Adrenal gland (tissue), 12 donors: ENCODE data around the gene CHST8. TPM values are rescaled to one million over a fixed set of nuclear protein-coding genes. Genes with fewer than 3 reads are reported as not detected.

ENCODE experiments used
- DNase-seq, 7 donors: peaks; one replicate each; pipeline ENCODE4 v3.0.0-alpha.2; 2019 to 2020
- H3K27ac ChIP-seq, 5 donors: fragments of 200-600 bp; sonication (generic) in 4 of 5; 1 replicate in 3 of 5; 2 replicates in 2 of 5; pipeline versions ENCODE4 v1.5.1 to v1.8.0; 2016 to 2020; ENCODE audit warnings: mild to moderate bottlenecking in 1 of 5
- H3K27me3 ChIP-seq: fragments of 200-600 bp; 2 replicates; pipeline ENCODE4 v1.8.0; 2021
- H3K36me3 ChIP-seq, 2 donors: fragments of 200-600 bp; replicated peaks in 1 of 2; 1 replicate in 1 of 2; 2 replicates in 1 of 2; pipeline versions ENCODE4 v1.5.1 to v1.8.0; 2018 to 2022
- H3K4me1 ChIP-seq, 2 donors: fragments of 200-600 bp; replicated peaks in 1 of 2; 1 replicate in 1 of 2; 2 replicates in 1 of 2; pipeline versions ENCODE4 v1.5.1 to v1.8.0; 2018 to 2021
- H3K4me3 ChIP-seq, 4 donors: fragments of 200-600 bp; sonication (generic) in 3 of 4; one replicate each; pipeline ENCODE4 v1.5.1; 2016 to 2018
- H3K9me3 ChIP-seq, 3 donors: fragments of 200-600 bp; sonication (generic) in 1 of 3; replicated peaks in 1 of 3; 1 replicate in 2 of 3; 2 replicates in 1 of 3; pipeline versions ENCODE4 v1.5.1 to v1.8.0; 2016 to 2021
- CTCF ChIP-seq, 6 experiments: fragments of 450-650 bp in 4 of 6; fragments of 200-600 bp in 2 of 6; sonication (generic) in 1 of 6; IDR thresholded peaks; 1 replicate in 5 of 6; 2 replicates in 1 of 6; pipeline versions ENCODE4 v1.5.1 to v1.8.0; 2016 to 2021; ENCODE audit warnings: antibody characterized with exemption in 6 of 6, mild to moderate bottlenecking in 2 of 6, moderate library complexity in 1 of 6
- POLR2A ChIP-seq, 2 donors: fragments of 450-650 bp; IDR thresholded peaks; one replicate each; pipeline ENCODE4 v1.6.1; 2017; ENCODE audit warnings: antibody characterized with exemption in 2 of 2, mild to moderate bottlenecking in 2 of 2, moderate library complexity in 1 of 2
- WGBS, 4 donors: extraction: QIAGEN DNeasy Blood & Tissue Kit in 2 of 4; methylation state at CpG; one replicate each; pipeline versions ENCODE4 v1.1.5 to v1.1.7; 2013 to 2017; 5-methylcytosine and 5-hydroxymethylcytosine counted together
- intact Hi-C, 2 donors: fragments of 100-400 bp; cut with DNase I; formaldehyde crosslinking; loops; one replicate each; pipeline versions ENCODE4 v1.14.1 to v1.15.0; 2022 to 2023
- polyA plus RNA-seq, 3 donors: library from polyadenylated mRNA; stranded (reverse); fragments of 200-250 nt in 2 of 3; fragments of 350-450 nt in 1 of 3; fragmentation: Illumina TruSeq in 1 of 3; extraction: RNeasy Lipid Tissue Mini Kit (QIAGEN cat#74804) in 1 of 3; gene quantifications; one replicate each; pipeline ENCODE4 v1.2.3, GENCODE V29; 2013 to 2014
- total RNA-seq, 9 donors: library from RNA; depleted of rRNA in 4 of 9; stranded (reverse); fragments of >200 nt in 4 of 9; fragments of 120-200 nt in 1 of 9; fragmentation: NEBNext Ultra II Directional in 1 of 9; extraction: Animal tissue kit (Norgen Biotek cat#: 25700) in 1 of 9; gene quantifications; one replicate each; pipeline versions ENCODE4 v1.1.0 to v1.2.4, GENCODE V29; 2013 to 2023
- donor health status: healthy with polysubstance abuse.
- donor health status: Bipolar disorder and iron deficiency.
- donor health status: DM: yes; HTN: yes; CAD: no.
- donor health status: DM: no; HTN: no; CAD: no.
- donor health status: DM: no; HTN: no; CAD: no.
- donor health status: DM: yes; HTN: yes; CAD: no.

Gene CHST8
- total and polyA plus RNA-seq, 12 donors: 0.06 to 1.9 (median 0.61) TPM; not detected in 4

DNA sequence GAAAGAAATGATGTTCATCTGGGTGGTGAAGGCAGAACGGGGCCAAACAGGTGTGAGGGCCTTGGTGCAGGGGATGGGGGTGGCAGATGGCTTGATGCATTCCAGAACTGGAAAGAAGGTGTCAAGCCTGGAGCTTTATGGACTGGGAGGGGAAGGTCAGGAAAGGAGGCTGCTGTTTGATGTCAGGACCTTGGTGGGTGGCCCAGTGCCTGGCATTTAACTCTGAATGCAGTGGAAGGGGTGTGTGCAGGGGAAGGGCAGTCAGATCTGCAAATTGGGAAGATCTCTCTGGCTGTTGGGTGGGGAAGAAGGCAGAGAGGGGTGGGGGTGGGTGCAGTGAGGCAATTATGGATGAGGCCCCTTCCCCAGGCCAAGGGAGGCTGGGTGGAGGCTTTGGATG lies 186.6 kb downstream of the CHST8 start:
- no peaks in the 10 kb centered on the region for H3K4me1 ChIP-seq
- intact Hi-C loops: no loop called here
- H3K36me3 ChIP-seq: peaks cover 0 to 7% of the 10 kb centered on the region in 2 donors
- H3K4me3 ChIP-seq: no peak overlapping the region
- DNase-seq: no peak
- WGBS, 4 donors: 80 to 89% (median 87%) methylated on average over 1 of the region's 1 CpG
- H3K9me3 ChIP-seq: no peaks in the 10 kb centered on the region
- no peaks in the 10 kb centered on the region for H3K27me3 ChIP-seq
- TF ChIP-seq POLR2A (IDR thresholded peaks at IDR 0.05): no peak
- no peak for TF ChIP-seq CTCF (IDR thresholded peaks at IDR 0.05)
- H3K27ac ChIP-seq: no peak overlapping the region

GRCh38 chr19:33809960-33810359 lies 188.2 kb downstream of the CHST8 start:
- Histone ChIP-seq H3K4me1 (no peaks in the 10 kb centered on the region), H3K27me3 (no peaks in the 10 kb centered on the region), H3K9me3 (no peaks in the 10 kb centered on the region), H3K4me3 (no peak overlapping the region), H3K36me3 (peaks cover 0 to 7% of the 10 kb centered on the region in 2 donors), H3K27ac (no peak overlapping the region)
- no peak for TF ChIP-seq POLR2A (IDR thresholded peaks at IDR 0.05)
- no peak for TF ChIP-seq CTCF (IDR thresholded peaks at IDR 0.05)
- no peak for DNase-seq
- intact Hi-C loops: no loop called here
- WGBS, 4 donors: 74 to 91% (median 87%) methylated on average over 6 of the region's 6 CpGs

- DNase-seq: no peak
- Histone ChIP-seq H3K27me3 (no peaks in the 10 kb centered on the region), H3K9me3 (no peaks in the 10 kb centered on the region), H3K36me3 (peaks cover 0 to 7% of the 10 kb centered on the region in 2 donors), H3K27ac (no peak overlapping the region), H3K4me1 (no peaks in the 10 kb centered on the region), H3K4me3 (no peak overlapping the region)
- intact Hi-C loops: no loop called here
- 73 to 94% (median 90%) methylated on average over 4 to 11 of the region's 11 CpGs for WGBS, 4 donors
- TF ChIP-seq POLR2A (IDR thresholded peaks at IDR 0.05) (no peak), CTCF (IDR thresholded peaks at IDR 0.05) (no peak)
These were observed 189.1 kb downstream of the CHST8 start for GRCh38 chr19:33810821-33811220.

- H3K4me1 ChIP-seq: no peaks in the 10 kb centered on the region
- no peaks in the 10 kb centered on the region for H3K27me3 ChIP-seq
- peaks cover 0 to 7% of the 10 kb centered on the region in 2 donors for H3K36me3 ChIP-seq
- no peak overlapping the region for H3K4me3 ChIP-seq
- intact Hi-C loops: no loop called here
- no peak overlapping the region for H3K27ac ChIP-seq
- 93 to 95% (median 94%) methylated on average over 22 to 41 of the region's 41 CpGs for WGBS, 4 donors
- DNase-seq: no peak
- no peaks in the 10 kb centered on the region for H3K9me3 ChIP-seq
- no peak for TF ChIP-seq POLR2A (IDR thresholded peaks at IDR 0.05)
- no peak for TF ChIP-seq CTCF (IDR thresholded peaks at IDR 0.05)
These were observed 189.5 kb downstream of the CHST8 start for GRCh38 chr19:33811246-33811645.
